Measurements from ENCODE around the gene TAF5. TPM values are rescaled to one million over a fixed set of nuclear protein-coding genes. Genes with fewer than 3 reads are reported as not detected.

TAF5 gene
- total and polyA plus RNA-seq, 10 of the 15 experiments (the other 5 are each of a cell fraction or from before 2014, with no cell fraction given): 3.7 to 9.2 (median 7.3) TPM

DNA sequence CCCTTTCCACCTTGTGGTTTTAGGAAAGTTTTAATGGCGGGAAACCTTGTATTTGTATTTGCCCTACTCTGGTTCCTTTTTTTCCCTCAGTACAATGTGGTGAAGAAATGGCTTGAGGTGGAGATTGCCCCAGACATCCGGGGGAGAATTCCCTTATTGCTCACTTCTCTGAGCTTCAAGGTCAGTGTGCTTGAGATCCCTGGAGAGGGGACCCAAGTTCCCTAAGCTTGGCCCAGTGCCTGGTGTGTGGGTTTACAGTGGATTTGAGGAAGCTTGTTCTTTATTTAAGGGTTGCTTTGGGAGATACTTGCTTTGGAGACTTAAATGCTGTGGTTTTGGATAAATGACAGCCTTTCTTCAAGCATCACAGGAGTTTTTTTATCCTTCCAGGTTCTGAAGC is 66.1 kb downstream of the TAF5 start:
- Histone ChIP-seq H3K4me1 (ENCODE audit: control insufficient read depth, insufficient read depth, low read length) (no peaks in the 10 kb centered on the region), H3K79me2 (ENCODE audit: control insufficient read depth, insufficient read depth, low read length) (no peaks in the 10 kb centered on the region), H3K4me3 (no peak overlapping the region), H3K4me2 (ENCODE audit: control insufficient read depth, insufficient read depth) (no peak overlapping the region), H2AFZ (ENCODE audit: control insufficient read depth, low read depth, low read length) (no peak overlapping the region), H3K27me3 (replicated peaks in 1 of 2; ENCODE audit: control insufficient read depth in 2 of 2, insufficient read depth in 2 of 2, low read length in 1 of 2) (no peaks in the 10 kb centered on the region), H3K27ac (ENCODE audit: control insufficient read depth, insufficient read depth) (no peak overlapping the region), H3K9me3 (replicated peaks; ENCODE audit: control insufficient read depth, insufficient read depth, low read length) (no peaks in the 10 kb centered on the region), H4K20me1 (ENCODE audit: control insufficient read depth, insufficient read depth) (no peaks in the 10 kb centered on the region), H3K9ac (ENCODE audit: control insufficient read depth, insufficient read depth, low read length) (no peak overlapping the region), H3K36me3 (ENCODE audit: control insufficient read depth in 2 of 2, insufficient read depth in 2 of 2, low read length in 1 of 2) (peaks cover 29 to 52% of the 10 kb centered on the region in 2 experiments)
- intact Hi-C loops (cut with micrococcal nuclease; ENCODE audit: unreplicated experiment): no loop called here
- in situ Hi-C loops (cut with MboI): no loop called here
- CTCF ChIA-PET: interaction anchor here (0.8 to 1.6 kb wide), 4 partner anchors 16 to 189 kb away, joined by 3 to 5 read pairs (median 3); no protein-coding TSS in a partner anchor
- no peak for ATAC-seq
- BruUV-seq (replicated peaks): no TSS peak
- WGBS (ENCODE audit: insufficient coverage, insufficient replicate concordance, low lambda C conversion rate, missing lambda C conversion rate): 73% methylated on average over 2 of the region's 2 CpGs
- DNase-seq (ENCODE audit: low read depth, low spot score): no peak
- RAD21 ChIA-PET (ENCODE audit: unreplicated experiment): interaction anchor here (1.5 kb wide), 1 partner anchor 42 kb away, joined by 4 read pairs; no protein-coding TSS in a partner anchor
- no peak for FAIRE-seq
- POLR2A ChIA-PET: no interaction called here
- SMC1A ChIA-PET (ENCODE audit: uncharacterized antibody, unreplicated experiment): interaction anchor here (1.1 to 2.2 kb wide), 3 partner anchors 16 to 44 kb away, joined by 4 to 7 read pairs (median 5); no protein-coding TSS in a partner anchor
- TF ChIP-seq TCF3 (IDR thresholded peaks at IDR 0.05; ENCODE audit: borderline replicate concordance, insufficient read depth, low read depth, low read length): no peak
- TF ChIP-seq NFIC (IDR thresholded peaks at IDR 0.05; ENCODE audit: low read depth, low read length): no peak
- no peak for TF ChIP-seq IKZF2 (IDR thresholded peaks at IDR 0.05)
- TF ChIP-seq FOXM1 (IDR thresholded peaks at IDR 0.05; ENCODE audit: low read depth, low read length): no peak
- no peak for TF ChIP-seq IKZF1 (conservative IDR thresholded peaks at IDR 0.05)
- TF ChIP-seq NR2C1 (IDR thresholded peaks at IDR 0.05): no peak
- no peak for TF ChIP-seq STAT1 (conservative IDR thresholded peaks at IDR 0.05)
- TF ChIP-seq, protein P1, sequence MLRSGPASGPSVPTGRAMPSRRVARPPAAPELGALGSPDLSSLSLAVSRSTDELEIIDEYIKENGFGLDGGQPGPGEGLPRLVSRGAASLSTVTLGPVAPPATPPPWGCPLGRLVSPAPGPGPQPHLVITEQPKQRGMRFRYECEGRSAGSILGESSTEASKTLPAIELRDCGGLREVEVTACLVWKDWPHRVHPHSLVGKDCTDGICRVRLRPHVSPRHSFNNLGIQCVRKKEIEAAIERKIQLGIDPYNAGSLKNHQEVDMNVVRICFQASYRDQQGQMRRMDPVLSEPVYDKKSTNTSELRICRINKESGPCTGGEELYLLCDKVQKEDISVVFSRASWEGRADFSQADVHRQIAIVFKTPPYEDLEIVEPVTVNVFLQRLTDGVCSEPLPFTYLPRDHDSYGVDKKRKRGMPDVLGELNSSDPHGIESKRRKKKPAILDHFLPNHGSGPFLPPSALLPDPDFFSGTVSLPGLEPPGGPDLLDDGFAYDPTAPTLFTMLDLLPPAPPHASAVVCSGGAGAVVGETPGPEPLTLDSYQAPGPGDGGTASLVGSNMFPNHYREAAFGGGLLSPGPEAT (IDR thresholded peaks at IDR 0.05; ENCODE audit: low read depth): no peak
- TF ChIP-seq ZNF24 (IDR thresholded peaks at IDR 0.05): no peak
- no peak for TF ChIP-seq PAX8 (IDR thresholded peaks at IDR 0.05)
- TF ChIP-seq BRCA1 (IDR thresholded peaks at IDR 0.05; ENCODE audit: low read depth, low read length): no peak
- TF ChIP-seq MTA2 (IDR thresholded peaks at IDR 0.05; ENCODE audit: low read depth): no peak

MicroRNAs encoded within 50 kb of the gene (microRNA counts, 767-probe panel; counts per million panel counts)
- 1,438 counts per million, percentile 53 among the panel's probes with 10 or more counts for microRNA hsa-miR-1307-3p

Small RNAs within 50 kb of the gene (microRNA-seq; reads per million reads assigned to microRNA genes)
- gene MIR1307: 3,135 reads per million, percentile 92 among the genes with 10 or more reads in this experiment

Other genes starting within 250 kb of the TAF5 start
Only the 7 nearest of the 10 such genes appear.
- gene INA, start 90.8 kb upstream of the TAF5 start, total RNA-seq (2014; rRNA removed): not detected in 2 replicates
- not detected in 2 replicates for gene INA, start 90.8 kb upstream of the TAF5 start, total RNA-seq (2014; rRNA removed; fragmentation: Illumina TruSeq; extraction: Trizol)
- gene INA, start 90.8 kb upstream of the TAF5 start, total RNA-seq (2021): 0.05 TPM in 1 of 2 replicates, not detected in the other
- not detected in 2 replicates for gene INA, start 90.8 kb upstream of the TAF5 start, polyA plus RNA-seq (2011; rRNA removed)
- gene INA, start 90.8 kb upstream of the TAF5 start, polyA plus RNA-seq (2014; fragmentation: Illumina TruSeq; extraction: Trizol): not detected in 2 replicates
- gene INA, start 90.8 kb upstream of the TAF5 start, polyA plus RNA-seq (2014; fragmentation: Nextera tagmentation; extraction: Ambion mirVana): not detected
- 0.03 TPM in 1 of 2 replicates, not detected in the other for gene INA, start 90.8 kb upstream of the TAF5 start, polyA plus RNA-seq (2014; rRNA removed)
- under 1 TPM; 0.14 to 0.23 TPM for gene INA, start 90.8 kb upstream of the TAF5 start, polyA plus RNA-seq (2016; fragmentation: Nextera tagmentation; extraction: Ambion mirVana)
- gene PCGF6, start 16.8 kb upstream of the TAF5 start, total RNA-seq (2014; rRNA removed): 13.3 and 16.5 TPM in 2 replicates
- gene PCGF6, start 16.8 kb upstream of the TAF5 start, total RNA-seq (2014; rRNA removed; fragmentation: Illumina TruSeq; extraction: Trizol): 13.7 and 14.5 TPM in 2 replicates
- 13.2 and 14.0 TPM in 2 replicates for gene PCGF6, start 16.8 kb upstream of the TAF5 start, total RNA-seq (2021)
- 12.2 and 18.9 TPM in 2 replicates for gene PCGF6, start 16.8 kb upstream of the TAF5 start, polyA plus RNA-seq (2011; rRNA removed)
- 10.8 and 13.4 TPM in 2 replicates for gene PCGF6, start 16.8 kb upstream of the TAF5 start, polyA plus RNA-seq (2014; fragmentation: Illumina TruSeq; extraction: Trizol)
- 1 to 10 TPM; 6.5 to 8.2 TPM for gene PCGF6, start 16.8 kb upstream of the TAF5 start, polyA plus RNA-seq (2014; fragmentation: Nextera tagmentation; extraction: Ambion mirVana)
- gene PCGF6, start 16.8 kb upstream of the TAF5 start, polyA plus RNA-seq (2014; rRNA removed): 8.9 and 11.4 TPM in 2 replicates
- gene PCGF6, start 16.8 kb upstream of the TAF5 start, polyA plus RNA-seq (2016; fragmentation: Nextera tagmentation; extraction: Ambion mirVana): 10 to 100 TPM; 17.7 to 19.1 TPM
- 240 and 260 TPM in 2 replicates for gene ATP5MK, start 28.5 kb downstream of the TAF5 start, total RNA-seq (2014; rRNA removed)
- 542 TPM in 2 replicates for gene ATP5MK, start 28.5 kb downstream of the TAF5 start, total RNA-seq (2014; rRNA removed; fragmentation: Illumina TruSeq; extraction: Trizol)
- gene ATP5MK, start 28.5 kb downstream of the TAF5 start, total RNA-seq (2021): 359 and 363 TPM in 2 replicates
- gene ATP5MK, start 28.5 kb downstream of the TAF5 start, polyA plus RNA-seq (2011; rRNA removed): 485 and 750 TPM in 2 replicates
- 664 and 709 TPM in 2 replicates for gene ATP5MK, start 28.5 kb downstream of the TAF5 start, polyA plus RNA-seq (2014; fragmentation: Illumina TruSeq; extraction: Trizol)
- gene ATP5MK, start 28.5 kb downstream of the TAF5 start, polyA plus RNA-seq (2014; fragmentation: Nextera tagmentation; extraction: Ambion mirVana): 1,000 to 10,000 TPM; 1,633 to 1,790 TPM
- gene ATP5MK, start 28.5 kb downstream of the TAF5 start, polyA plus RNA-seq (2014; rRNA removed): 303 and 374 TPM in 2 replicates
- gene ATP5MK, start 28.5 kb downstream of the TAF5 start, polyA plus RNA-seq (2016; fragmentation: Nextera tagmentation; extraction: Ambion mirVana): 1,000 to 10,000 TPM in 1 of 2 experiments, 100 to 1,000 TPM in 1; 941 to 1,045 TPM
- gene PDCD11, start 28.6 kb downstream of the TAF5 start, total RNA-seq (2014; rRNA removed): 51.2 and 52.9 TPM in 2 replicates
- gene PDCD11, start 28.6 kb downstream of the TAF5 start, total RNA-seq (2014; rRNA removed; fragmentation: Illumina TruSeq; extraction: Trizol): 40.0 and 42.9 TPM in 2 replicates
- 66.5 and 69.7 TPM in 2 replicates for gene PDCD11, start 28.6 kb downstream of the TAF5 start, total RNA-seq (2021)
- gene PDCD11, start 28.6 kb downstream of the TAF5 start, polyA plus RNA-seq (2011; rRNA removed): 25.2 and 32.3 TPM in 2 replicates
- 42.9 and 46.7 TPM in 2 replicates for gene PDCD11, start 28.6 kb downstream of the TAF5 start, polyA plus RNA-seq (2014; fragmentation: Illumina TruSeq; extraction: Trizol)
- 10 to 100 TPM; 13.9 to 17.2 TPM for gene PDCD11, start 28.6 kb downstream of the TAF5 start, polyA plus RNA-seq (2014; fragmentation: Nextera tagmentation; extraction: Ambion mirVana)
- gene PDCD11, start 28.6 kb downstream of the TAF5 start, polyA plus RNA-seq (2014; rRNA removed): 42.6 and 46.4 TPM in 2 replicates
- 10 to 100 TPM; 48.1 to 52.4 TPM for gene PDCD11, start 28.6 kb downstream of the TAF5 start, polyA plus RNA-seq (2016; fragmentation: Nextera tagmentation; extraction: Ambion mirVana)
- 7.5 and 8.0 TPM in 2 replicates for gene CALHM2, start 84.4 kb downstream of the TAF5 start, total RNA-seq (2014; rRNA removed)
- gene CALHM2, start 84.4 kb downstream of the TAF5 start, total RNA-seq (2014; rRNA removed; fragmentation: Illumina TruSeq; extraction: Trizol): 5.0 and 6.1 TPM in 2 replicates
- 15.2 and 15.3 TPM in 2 replicates for gene CALHM2, start 84.4 kb downstream of the TAF5 start, total RNA-seq (2021)
- 11.8 and 23.7 TPM in 2 replicates for gene CALHM2, start 84.4 kb downstream of the TAF5 start, polyA plus RNA-seq (2011; rRNA removed)
- 5.5 and 8.1 TPM in 2 replicates for gene CALHM2, start 84.4 kb downstream of the TAF5 start, polyA plus RNA-seq (2014; fragmentation: Illumina TruSeq; extraction: Trizol)
- gene CALHM2, start 84.4 kb downstream of the TAF5 start, polyA plus RNA-seq (2014; fragmentation: Nextera tagmentation; extraction: Ambion mirVana): 1 to 10 TPM in 1 of 2 experiments, under 1 TPM in 1; 0.60 to 1.9 TPM
- gene CALHM2, start 84.4 kb downstream of the TAF5 start, polyA plus RNA-seq (2014; rRNA removed): 14.5 and 15.2 TPM in 2 replicates
- gene CALHM2, start 84.4 kb downstream of the TAF5 start, polyA plus RNA-seq (2016; fragmentation: Nextera tagmentation; extraction: Ambion mirVana): 10 to 100 TPM; 10.4 to 12.6 TPM
- 0.17 and 0.65 TPM in 2 replicates for gene CALHM1, start 90.9 kb downstream of the TAF5 start, total RNA-seq (2014; rRNA removed)
- gene CALHM1, start 90.9 kb downstream of the TAF5 start, total RNA-seq (2014; rRNA removed; fragmentation: Illumina TruSeq; extraction: Trizol): 0.14 and 0.18 TPM in 2 replicates
- gene CALHM1, start 90.9 kb downstream of the TAF5 start, total RNA-seq (2021): 0.31 and 0.40 TPM in 2 replicates
- gene CALHM1, start 90.9 kb downstream of the TAF5 start, polyA plus RNA-seq (2011; rRNA removed): 1.2 and 1.7 TPM in 2 replicates
- 0.16 and 0.17 TPM in 2 replicates for gene CALHM1, start 90.9 kb downstream of the TAF5 start, polyA plus RNA-seq (2014; fragmentation: Illumina TruSeq; extraction: Trizol)
- gene CALHM1, start 90.9 kb downstream of the TAF5 start, polyA plus RNA-seq (2014; fragmentation: Nextera tagmentation; extraction: Ambion mirVana): under 1 TPM; 0.05 to 0.15 TPM
- 0.18 and 0.45 TPM in 2 replicates for gene CALHM1, start 90.9 kb downstream of the TAF5 start, polyA plus RNA-seq (2014; rRNA removed)
- gene CALHM1, start 90.9 kb downstream of the TAF5 start, polyA plus RNA-seq (2016; fragmentation: Nextera tagmentation; extraction: Ambion mirVana): under 1 TPM; 0.06 to 0.08 TPM
- 0.11 and 0.22 TPM in 2 replicates for gene CALHM3, start 111.3 kb downstream of the TAF5 start, total RNA-seq (2014; rRNA removed)
- gene CALHM3, start 111.3 kb downstream of the TAF5 start, total RNA-seq (2014; rRNA removed; fragmentation: Illumina TruSeq; extraction: Trizol): not detected in 2 replicates
- 0.16 TPM in 1 of 2 replicates, not detected in the other for gene CALHM3, start 111.3 kb downstream of the TAF5 start, total RNA-seq (2021)
- 0.42 TPM in 2 replicates for gene CALHM3, start 111.3 kb downstream of the TAF5 start, polyA plus RNA-seq (2011; rRNA removed)
- gene CALHM3, start 111.3 kb downstream of the TAF5 start, polyA plus RNA-seq (2014; fragmentation: Illumina TruSeq; extraction: Trizol): not detected in 2 replicates
- gene CALHM3, start 111.3 kb downstream of the TAF5 start, polyA plus RNA-seq (2014; fragmentation: Nextera tagmentation; extraction: Ambion mirVana): under 1 TPM in 1 of 2 experiments, not detected in 1; 0.03 TPM
- 0.09 TPM in 1 of 2 replicates, not detected in the other for gene CALHM3, start 111.3 kb downstream of the TAF5 start, polyA plus RNA-seq (2014; rRNA removed)
- gene CALHM3, start 111.3 kb downstream of the TAF5 start, polyA plus RNA-seq (2016; fragmentation: Nextera tagmentation; extraction: Ambion mirVana): under 1 TPM in 1 of 2 experiments, not detected in 1; 0.13 TPM